NOMO-1 (cell line): ENCODE results near the gene MINDY4.

Experiments
- DNase-seq, 2 experiments: peaks; one replicate each; lab custom pipeline; 2025; ENCODE audit not compliant: unreplicated experiment in 2 of 2; lab: John Stamatoyannopoulos, UW

Gene MINDY4

DNA sequence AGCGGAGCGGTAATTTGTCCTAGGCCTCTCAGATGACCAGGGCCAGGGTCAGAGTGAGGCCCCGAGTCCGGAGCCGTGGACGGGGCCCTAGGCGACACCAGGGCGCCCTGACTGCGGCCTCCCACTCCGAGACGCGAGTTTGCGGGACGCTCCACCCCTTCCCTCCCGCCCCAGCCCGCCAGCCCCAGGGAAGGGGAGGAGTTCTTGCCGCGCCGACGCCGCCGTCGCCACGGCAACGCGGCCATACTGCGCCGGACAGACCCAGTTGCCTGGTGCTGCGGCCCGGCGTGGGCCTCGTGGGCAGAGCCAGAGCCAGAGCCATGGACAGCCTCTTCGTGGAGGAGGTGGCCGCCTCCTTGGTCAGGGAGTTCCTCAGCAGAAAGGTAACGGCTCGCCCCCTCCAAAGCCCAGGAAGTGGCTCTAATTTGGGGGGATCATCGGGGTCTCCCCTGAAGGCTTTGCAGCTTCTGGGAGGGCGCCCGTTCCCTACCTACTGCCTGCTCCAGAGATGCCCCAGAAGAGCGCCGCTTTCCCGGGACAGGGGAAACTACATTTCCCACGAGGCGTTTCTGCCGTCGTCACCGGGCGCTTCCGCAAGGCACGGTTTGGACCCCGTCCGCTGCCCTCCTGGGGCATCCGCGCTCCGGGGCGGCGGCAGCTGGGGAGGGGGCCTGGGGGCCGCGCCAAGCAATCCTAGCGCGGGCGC, at the start of gene MINDY4:
Gene MINDY4 (plus strand): TSS at position 244 of the 706 bp plus-strand sequence. CDS start 77 bp downstream, at position 321.
- DNase-seq: peak; percentile 58 to 75

- DNase-seq: no peak
Measured at GRCh38 chr7:30722187-30722586, 49.0 kb upstream of the MINDY4 start.

DNA sequence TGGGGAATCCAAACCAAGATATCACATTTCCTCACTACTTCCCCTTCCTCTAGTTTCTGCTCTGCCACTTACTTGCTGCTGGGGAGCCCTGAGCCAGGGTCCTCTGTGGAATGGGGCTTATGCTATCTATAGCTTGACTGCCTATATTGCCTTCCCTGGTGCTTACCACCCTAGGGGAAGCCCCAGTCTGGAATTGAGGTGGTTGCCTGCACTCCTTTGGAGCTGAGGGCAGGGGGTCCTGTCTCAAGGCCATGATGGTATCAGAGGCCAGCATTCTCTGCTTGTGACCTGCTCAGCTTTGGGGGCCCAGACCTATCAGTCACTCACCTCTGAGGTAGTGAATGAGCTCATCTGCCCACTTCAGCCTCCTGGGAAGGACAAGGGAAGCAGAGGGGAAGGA, 48.5 kb upstream of the MINDY4 start:
- no peak for DNase-seq

- DNase-seq: no peak
Measured at GRCh38 chr7:30723776-30724175, 47.4 kb upstream of the MINDY4 start.

GRCh38 chr7:30726296-30727006, 44.8 kb upstream of the MINDY4 start:
- DNase-seq: no peak

DNA sequence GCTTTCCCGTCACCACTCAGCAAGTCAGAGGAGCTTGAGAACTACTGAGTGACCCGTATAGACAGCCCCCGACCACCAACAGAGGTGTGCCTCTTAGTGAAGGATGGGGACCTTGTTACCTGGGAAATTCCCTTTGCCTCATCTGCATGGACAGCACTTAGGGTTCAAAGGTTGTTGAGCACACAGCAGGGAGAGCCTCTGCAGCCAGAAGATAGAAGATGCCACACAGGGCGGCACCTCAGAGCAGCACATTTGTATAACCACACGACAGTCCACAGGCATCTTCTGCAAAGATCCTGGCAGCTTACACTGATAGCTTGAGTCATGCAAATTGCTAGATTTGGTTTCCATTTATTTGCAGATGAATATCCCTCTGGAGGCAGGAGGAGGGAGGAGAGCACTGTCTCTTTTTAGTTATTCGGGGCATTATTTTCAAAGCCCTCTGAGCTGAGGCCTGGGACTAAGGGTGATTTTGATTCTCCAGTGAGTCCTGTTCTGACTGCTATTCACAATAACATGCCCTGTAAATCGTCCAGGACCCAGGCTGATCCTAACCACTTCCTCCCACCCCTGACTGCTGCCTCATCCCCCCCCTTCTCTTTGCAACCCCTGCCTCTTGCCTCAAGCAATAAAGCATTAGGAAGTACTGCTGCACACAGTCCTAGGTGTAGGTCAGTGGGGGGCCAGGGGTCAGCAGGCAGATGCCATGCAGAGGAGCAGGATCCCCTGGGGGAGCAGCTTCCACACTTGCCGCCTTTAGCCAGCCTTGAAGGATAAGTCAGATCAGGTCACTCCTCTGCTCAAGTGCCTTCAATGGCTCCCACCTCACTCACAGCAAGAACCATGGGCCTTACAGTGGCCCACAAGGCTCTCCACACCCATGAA, 43.9 kb upstream of the MINDY4 start:
- DNase-seq: peak; percentile 59 to 70

DNA sequence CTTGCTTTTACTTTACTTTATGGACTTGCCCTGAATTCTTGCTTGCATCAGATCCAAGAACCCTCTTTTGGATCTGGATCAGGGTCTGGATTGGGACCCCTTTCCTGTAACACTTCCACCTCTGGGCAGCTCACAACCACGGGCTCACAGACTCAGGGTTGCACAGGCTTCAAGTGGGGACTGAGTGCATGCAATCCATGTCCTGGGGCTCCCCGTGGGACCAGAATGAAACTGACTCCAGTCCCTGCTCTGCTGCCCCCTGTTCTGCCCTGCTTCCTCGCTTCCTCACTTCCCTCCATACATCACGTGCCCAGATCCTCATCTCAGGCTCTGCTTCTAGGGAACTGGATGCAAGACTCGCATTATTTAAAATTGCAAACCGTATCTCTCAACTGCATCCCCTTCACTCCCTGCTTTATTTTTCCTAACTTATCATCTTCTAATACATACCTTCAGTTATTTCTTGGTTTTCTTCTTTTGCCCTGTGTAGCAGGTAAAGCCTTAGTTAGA, 42.6 kb upstream of the MINDY4 start:
- DNase-seq: no peak

GRCh38 chr7:30729642-30730041, 41.6 kb upstream of the MINDY4 start:
- no peak for DNase-seq

DNA sequence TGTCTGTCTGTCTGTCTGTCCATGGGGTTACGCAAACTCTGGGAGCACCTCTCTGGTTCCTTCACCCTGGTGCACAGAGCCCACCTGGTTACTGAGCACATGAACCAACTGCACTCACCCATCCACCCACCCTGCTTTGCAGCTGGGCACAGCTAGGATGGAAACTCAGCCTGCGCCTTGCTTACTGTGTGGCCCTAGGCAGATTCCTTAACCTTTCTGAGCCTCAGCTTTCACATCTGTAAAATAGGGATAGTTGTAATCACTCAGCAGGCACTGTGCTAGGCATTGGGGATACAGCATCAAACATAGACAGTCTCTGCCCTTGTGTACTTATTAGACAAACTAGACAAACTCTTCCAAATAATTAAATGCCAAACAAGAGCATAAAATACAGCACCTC, 41.1 kb upstream of the MINDY4 start:
- DNase-seq: no peak

DNA sequence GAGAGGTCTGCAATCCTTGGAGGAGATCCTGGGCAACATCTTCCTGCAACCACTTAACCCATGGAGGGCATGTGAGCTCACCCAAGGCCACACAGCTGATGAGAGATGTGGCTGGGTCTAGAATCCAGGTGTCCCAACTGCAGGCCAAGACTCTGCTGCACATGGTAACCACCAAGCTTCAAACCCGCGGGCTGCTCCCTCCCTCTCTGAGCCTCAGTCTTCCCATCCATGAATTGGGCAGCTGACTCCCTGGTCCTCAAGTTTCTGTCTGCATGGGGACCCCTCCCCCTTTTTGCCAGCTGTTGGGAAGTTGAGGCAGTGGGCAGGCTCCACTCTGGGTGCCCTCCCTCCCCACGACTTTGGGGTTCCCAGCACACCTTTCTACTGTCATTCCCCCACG, 40.2 kb upstream of the MINDY4 start:
- no peak for DNase-seq

DNA sequence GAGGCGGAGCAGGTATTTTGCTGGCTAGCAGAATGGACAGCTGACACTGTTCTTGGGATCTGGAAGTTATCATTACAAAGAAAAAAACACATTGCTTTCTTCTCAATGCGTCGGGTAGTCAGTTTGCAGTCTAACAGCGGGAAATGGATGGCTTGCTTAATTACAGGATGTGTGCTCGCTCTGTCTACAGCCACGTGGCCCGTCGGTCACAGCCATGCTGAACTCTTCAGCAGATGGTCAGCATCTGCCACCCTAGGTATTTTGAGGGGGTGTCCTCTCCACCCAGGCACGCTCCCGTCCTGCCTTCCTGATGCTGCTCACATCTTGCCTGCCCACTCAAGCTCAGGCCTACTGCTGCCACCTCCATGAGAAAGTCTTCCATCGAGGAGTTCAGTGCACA, 39.6 kb upstream of the MINDY4 start:
- DNase-seq: no peak

- no peak for DNase-seq
Measured at GRCh38 chr7:30732606-30733005, 38.6 kb upstream of the MINDY4 start.

DNA sequence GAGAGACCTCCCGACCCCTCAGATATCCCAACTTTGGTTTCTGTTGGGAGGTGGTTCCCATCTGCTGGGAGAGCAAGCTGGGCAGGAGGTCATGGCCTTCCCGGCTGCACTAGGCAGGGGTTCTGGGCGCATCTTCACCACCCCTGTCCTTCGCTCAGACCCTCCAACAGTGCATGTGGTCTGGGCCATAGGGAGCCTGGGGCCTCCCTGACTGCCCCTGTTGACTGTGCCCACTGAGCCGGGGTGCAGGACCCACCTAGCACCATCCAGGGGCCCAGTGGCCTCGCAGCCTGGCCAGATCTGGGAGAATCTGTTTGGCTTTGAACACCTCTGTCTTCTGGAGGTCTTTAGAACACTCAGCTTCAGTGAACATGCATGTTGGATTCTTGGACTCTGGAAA, 38.0 kb upstream of the MINDY4 start:
- DNase-seq: no peak

DNA sequence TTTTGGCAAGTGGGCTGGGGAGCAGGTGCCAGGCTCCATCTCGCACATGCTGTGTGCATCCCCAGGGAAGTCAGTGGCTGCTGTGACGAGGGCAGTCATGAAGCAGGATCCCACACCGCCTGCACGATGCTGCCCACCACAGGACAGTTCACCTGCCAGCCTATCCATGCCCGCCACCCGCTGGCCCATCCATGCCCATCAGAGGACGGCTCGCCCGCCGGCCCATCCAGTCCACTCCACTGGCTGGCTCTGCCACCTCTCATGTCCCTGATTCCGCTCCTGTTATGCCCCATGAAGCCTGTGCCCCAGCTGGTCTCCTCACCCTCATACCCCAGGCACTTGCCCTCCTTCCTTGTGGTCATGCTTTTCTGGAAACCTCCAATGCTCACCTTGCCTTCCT, 37.5 kb upstream of the MINDY4 start:
- DNase-seq: no peak

DNA sequence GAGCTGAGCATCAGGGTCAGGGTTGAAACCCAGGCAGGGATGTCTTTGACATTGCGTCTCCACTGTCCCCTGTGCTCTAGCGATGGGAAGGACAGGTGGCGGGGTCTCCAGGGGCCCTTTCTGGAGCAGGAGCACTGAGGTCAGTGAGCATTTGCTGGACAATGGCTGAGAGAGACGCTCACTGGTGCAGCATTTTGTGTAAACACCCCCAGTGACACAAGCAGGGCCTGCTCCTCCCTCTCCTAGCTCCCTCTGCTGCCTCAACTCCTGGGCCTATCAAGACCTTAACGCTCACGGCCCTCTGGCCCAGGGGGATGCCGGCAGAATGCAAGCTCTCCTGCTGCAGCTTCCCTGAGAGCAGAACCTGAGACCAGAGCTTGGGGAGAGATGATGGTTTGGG, 36.7 kb upstream of the MINDY4 start:
- no peak for DNase-seq

GRCh38 chr7:30735631-30736030, 35.6 kb upstream of the MINDY4 start:
- no peak for DNase-seq

DNA sequence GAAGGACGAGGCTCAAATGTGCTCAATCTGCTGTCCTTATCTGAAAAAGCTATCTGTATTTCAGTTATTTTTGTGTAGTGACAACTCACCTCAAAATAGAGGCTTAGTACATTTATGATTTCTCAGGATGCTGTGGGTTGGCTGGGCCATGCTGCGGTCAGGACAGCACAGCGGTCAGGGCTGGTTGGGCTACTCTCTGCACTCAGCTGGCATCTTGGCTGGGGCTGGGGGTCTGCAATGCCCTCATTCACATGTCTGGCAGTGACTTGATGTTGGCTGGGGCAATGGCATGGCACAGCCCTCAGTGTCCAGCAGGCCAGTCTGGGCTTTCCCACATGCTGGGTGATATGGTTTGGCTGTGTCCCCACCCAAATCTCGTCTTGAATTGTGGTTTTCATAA, 34.9 kb upstream of the MINDY4 start:
- DNase-seq: no peak

- DNase-seq: no peak
Measured at GRCh38 chr7:30738026-30738915, 32.9 kb upstream of the MINDY4 start.

DNA sequence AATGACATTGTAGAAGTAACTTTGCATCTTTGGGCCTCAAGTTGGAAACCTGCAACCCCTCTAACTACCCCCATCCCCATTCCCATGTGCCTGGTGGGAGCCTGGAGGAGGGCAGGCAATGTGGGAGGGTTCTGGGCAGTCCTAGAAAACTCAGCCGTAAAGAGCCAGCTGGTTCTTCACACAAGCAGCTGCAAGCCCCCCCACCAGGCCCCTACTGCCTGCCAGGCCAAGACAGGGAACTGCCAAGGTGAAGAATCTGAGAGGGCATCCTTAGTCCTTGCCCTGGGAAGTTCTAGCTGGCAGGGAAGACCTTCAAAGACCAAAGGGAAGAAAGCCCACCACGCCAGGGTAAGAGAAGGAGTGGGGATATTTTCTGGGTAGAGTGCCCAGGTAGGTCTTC, 31.5 kb upstream of the MINDY4 start:
- DNase-seq: no peak
